ENCODE measurements around the gene NUAK2.

DNA sequence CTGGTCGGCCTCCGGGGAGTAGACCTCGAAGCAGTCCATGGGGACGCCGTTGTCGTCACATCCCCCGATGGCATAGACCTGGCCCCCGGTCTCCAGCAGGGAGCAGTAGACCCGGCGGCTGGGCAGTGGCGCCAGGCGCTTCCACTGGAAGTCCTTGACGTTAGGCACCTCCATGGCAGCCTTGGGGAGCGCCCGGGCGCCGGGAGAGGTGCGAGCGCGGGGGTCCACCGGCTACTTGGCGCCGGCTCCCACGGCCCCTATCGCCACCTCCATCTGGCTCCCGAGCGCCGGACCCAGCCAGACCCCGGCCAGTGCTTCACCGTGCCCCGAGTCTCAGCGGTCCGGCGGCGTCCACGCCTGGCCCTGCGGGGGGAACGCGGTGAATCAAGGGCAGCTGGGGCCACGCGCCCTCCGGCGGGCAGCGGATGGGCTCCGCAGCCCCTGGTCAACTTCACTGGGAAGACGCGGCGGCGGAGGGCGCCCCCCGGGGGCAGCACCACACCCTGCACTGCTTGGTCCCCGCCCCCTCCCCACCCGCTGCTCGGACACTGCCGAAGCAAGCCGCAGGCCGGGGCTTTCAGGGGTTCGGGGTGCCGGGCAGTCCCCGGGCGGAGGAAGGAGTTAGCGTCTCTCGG, 22.0 kb upstream of the NUAK2 start:
- no peak for TF ChIP-seq JUND (IDR thresholded peaks at IDR 0.05)
- TF ChIP-seq RAD21 (IDR thresholded peaks at IDR 0.05) = no peak
- TF ChIP-seq, protein P1, sequence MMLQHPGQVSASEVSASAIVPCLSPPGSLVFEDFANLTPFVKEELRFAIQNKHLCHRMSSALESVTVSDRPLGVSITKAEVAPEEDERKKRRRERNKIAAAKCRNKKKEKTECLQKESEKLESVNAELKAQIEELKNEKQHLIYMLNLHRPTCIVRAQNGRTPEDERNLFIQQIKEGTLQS (IDR thresholded peaks at IDR 0.05) = no peak
- TF ChIP-seq, protein P2, sequence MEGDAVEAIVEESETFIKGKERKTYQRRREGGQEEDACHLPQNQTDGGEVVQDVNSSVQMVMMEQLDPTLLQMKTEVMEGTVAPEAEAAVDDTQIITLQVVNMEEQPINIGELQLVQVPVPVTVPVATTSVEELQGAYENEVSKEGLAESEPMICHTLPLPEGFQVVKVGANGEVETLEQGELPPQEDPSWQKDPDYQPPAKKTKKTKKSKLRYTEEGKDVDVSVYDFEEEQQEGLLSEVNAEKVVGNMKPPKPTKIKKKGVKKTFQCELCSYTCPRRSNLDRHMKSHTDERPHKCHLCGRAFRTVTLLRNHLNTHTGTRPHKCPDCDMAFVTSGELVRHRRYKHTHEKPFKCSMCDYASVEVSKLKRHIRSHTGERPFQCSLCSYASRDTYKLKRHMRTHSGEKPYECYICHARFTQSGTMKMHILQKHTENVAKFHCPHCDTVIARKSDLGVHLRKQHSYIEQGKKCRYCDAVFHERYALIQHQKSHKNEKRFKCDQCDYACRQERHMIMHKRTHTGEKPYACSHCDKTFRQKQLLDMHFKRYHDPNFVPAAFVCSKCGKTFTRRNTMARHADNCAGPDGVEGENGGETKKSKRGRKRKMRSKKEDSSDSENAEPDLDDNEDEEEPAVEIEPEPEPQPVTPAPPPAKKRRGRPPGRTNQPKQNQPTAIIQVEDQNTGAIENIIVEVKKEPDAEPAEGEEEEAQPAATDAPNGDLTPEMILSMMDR (IDR thresholded peaks at IDR 0.05; ENCODE audit: low read depth, low read length, missing input control) = no peak
- TF ChIP-seq, protein P3, sequence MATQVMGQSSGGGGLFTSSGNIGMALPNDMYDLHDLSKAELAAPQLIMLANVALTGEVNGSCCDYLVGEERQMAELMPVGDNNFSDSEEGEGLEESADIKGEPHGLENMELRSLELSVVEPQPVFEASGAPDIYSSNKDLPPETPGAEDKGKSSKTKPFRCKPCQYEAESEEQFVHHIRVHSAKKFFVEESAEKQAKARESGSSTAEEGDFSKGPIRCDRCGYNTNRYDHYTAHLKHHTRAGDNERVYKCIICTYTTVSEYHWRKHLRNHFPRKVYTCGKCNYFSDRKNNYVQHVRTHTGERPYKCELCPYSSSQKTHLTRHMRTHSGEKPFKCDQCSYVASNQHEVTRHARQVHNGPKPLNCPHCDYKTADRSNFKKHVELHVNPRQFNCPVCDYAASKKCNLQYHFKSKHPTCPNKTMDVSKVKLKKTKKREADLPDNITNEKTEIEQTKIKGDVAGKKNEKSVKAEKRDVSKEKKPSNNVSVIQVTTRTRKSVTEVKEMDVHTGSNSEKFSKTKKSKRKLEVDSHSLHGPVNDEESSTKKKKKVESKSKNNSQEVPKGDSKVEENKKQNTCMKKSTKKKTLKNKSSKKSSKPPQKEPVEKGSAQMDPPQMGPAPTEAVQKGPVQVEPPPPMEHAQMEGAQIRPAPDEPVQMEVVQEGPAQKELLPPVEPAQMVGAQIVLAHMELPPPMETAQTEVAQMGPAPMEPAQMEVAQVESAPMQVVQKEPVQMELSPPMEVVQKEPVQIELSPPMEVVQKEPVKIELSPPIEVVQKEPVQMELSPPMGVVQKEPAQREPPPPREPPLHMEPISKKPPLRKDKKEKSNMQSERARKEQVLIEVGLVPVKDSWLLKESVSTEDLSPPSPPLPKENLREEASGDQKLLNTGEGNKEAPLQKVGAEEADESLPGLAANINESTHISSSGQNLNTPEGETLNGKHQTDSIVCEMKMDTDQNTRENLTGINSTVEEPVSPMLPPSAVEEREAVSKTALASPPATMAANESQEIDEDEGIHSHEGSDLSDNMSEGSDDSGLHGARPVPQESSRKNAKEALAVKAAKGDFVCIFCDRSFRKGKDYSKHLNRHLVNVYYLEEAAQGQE (IDR thresholded peaks at IDR 0.05) = no peak
- TF ChIP-seq, protein P4, sequence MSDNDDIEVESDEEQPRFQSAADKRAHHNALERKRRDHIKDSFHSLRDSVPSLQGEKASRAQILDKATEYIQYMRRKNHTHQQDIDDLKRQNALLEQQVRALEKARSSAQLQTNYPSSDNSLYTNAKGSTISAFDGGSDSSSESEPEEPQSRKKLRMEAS (IDR thresholded peaks at IDR 0.05) = no peak
- TF ChIP-seq TAF1 (conservative IDR thresholded peaks at IDR 0.05) = no peak
- no peak for TF ChIP-seq EGR1 (IDR thresholded peaks at IDR 0.05; ENCODE audit: low read depth in 2 of 2)
- TF ChIP-seq YY1 (IDR thresholded peaks at IDR 0.05) = no peak
- TF ChIP-seq GABPA (IDR thresholded peaks at IDR 0.05 in 1 of 2, conservative IDR thresholded peaks at IDR 0.05 in 1 of 2) = no peak
